H1 (cell line): ENCODE results near the gene ARHGAP22. TPM values are rescaled to one million over a fixed set of nuclear protein-coding genes. Genes with fewer than 3 reads are reported as not detected.

Experiments
- CREB1 ChIP-seq: IDR thresholded peaks from 2 replicates; pipeline ENCODE4 v1.6.1; 2012; ENCODE audit warnings: inconsistent platforms
- polyA plus RNA-seq, 7 experiments: library from polyadenylated mRNA; depleted of rRNA in 3 of 7; stranded (reverse) in 5 of 7; unstranded in 2 of 7; fragments of >200 nt in 5 of 7; fragments of 200-250 nt in 2 of 7; gene quantifications; 1 replicate in 5 of 7; 2 replicates in 1 of 7; 4 replicates in 1 of 7; pipeline versions ENCODE4 v1.2.1 to v1.2.3, GENCODE V29; 2011 to 2013; ENCODE audit warnings: missing spikeins in 2 of 7, mixed read lengths in 2 of 7
- total RNA-seq: library from RNA; stranded (reverse); fragmentation: NEBNext Ultra II Directional; extraction: Animal tissue kit (Norgen Biotek cat#: 25700); gene quantifications from 2 replicates; pipeline ENCODE4 v1.2.1, GENCODE V29; 2021
- TF ChIP-seq, protein P1 (sequence below): fragments of 300-600 bp; sonication (generic); IDR thresholded peaks from 2 replicates; pipeline ENCODE4 v1.7.1; 2012; ENCODE audit warnings: low read length, moderate library complexity, mild to moderate bottlenecking, inconsistent platforms; ENCODE audit not compliant: insufficient replicate concordance

Gene ARHGAP22
- total and polyA plus RNA-seq, 2 of the 8 experiments (the other 6 are each of a cell fraction or from before 2014, with no cell fraction given): 3.6 to 11.2 TPM

DNA sequence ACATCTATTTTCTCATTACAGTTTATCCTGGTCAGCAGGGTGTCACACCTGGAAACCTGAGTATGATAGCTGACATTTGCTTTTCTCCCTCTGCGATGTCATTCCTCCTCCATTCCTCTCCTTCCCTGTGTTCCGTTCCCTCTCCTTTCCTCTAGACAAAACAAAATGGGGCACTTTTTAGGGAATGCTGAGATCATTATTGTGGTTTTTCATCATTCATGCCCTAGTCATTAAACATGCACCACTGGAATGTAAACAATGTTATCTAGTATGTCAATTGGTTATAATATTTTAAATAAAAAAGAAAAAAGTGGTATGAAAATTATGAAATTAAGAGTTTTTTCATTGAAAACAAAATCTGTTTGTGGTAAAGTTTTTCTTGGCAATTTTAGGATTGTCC, 165.8 kb downstream of the ARHGAP22 start (continued):
- TF ChIP-seq, protein P1, sequence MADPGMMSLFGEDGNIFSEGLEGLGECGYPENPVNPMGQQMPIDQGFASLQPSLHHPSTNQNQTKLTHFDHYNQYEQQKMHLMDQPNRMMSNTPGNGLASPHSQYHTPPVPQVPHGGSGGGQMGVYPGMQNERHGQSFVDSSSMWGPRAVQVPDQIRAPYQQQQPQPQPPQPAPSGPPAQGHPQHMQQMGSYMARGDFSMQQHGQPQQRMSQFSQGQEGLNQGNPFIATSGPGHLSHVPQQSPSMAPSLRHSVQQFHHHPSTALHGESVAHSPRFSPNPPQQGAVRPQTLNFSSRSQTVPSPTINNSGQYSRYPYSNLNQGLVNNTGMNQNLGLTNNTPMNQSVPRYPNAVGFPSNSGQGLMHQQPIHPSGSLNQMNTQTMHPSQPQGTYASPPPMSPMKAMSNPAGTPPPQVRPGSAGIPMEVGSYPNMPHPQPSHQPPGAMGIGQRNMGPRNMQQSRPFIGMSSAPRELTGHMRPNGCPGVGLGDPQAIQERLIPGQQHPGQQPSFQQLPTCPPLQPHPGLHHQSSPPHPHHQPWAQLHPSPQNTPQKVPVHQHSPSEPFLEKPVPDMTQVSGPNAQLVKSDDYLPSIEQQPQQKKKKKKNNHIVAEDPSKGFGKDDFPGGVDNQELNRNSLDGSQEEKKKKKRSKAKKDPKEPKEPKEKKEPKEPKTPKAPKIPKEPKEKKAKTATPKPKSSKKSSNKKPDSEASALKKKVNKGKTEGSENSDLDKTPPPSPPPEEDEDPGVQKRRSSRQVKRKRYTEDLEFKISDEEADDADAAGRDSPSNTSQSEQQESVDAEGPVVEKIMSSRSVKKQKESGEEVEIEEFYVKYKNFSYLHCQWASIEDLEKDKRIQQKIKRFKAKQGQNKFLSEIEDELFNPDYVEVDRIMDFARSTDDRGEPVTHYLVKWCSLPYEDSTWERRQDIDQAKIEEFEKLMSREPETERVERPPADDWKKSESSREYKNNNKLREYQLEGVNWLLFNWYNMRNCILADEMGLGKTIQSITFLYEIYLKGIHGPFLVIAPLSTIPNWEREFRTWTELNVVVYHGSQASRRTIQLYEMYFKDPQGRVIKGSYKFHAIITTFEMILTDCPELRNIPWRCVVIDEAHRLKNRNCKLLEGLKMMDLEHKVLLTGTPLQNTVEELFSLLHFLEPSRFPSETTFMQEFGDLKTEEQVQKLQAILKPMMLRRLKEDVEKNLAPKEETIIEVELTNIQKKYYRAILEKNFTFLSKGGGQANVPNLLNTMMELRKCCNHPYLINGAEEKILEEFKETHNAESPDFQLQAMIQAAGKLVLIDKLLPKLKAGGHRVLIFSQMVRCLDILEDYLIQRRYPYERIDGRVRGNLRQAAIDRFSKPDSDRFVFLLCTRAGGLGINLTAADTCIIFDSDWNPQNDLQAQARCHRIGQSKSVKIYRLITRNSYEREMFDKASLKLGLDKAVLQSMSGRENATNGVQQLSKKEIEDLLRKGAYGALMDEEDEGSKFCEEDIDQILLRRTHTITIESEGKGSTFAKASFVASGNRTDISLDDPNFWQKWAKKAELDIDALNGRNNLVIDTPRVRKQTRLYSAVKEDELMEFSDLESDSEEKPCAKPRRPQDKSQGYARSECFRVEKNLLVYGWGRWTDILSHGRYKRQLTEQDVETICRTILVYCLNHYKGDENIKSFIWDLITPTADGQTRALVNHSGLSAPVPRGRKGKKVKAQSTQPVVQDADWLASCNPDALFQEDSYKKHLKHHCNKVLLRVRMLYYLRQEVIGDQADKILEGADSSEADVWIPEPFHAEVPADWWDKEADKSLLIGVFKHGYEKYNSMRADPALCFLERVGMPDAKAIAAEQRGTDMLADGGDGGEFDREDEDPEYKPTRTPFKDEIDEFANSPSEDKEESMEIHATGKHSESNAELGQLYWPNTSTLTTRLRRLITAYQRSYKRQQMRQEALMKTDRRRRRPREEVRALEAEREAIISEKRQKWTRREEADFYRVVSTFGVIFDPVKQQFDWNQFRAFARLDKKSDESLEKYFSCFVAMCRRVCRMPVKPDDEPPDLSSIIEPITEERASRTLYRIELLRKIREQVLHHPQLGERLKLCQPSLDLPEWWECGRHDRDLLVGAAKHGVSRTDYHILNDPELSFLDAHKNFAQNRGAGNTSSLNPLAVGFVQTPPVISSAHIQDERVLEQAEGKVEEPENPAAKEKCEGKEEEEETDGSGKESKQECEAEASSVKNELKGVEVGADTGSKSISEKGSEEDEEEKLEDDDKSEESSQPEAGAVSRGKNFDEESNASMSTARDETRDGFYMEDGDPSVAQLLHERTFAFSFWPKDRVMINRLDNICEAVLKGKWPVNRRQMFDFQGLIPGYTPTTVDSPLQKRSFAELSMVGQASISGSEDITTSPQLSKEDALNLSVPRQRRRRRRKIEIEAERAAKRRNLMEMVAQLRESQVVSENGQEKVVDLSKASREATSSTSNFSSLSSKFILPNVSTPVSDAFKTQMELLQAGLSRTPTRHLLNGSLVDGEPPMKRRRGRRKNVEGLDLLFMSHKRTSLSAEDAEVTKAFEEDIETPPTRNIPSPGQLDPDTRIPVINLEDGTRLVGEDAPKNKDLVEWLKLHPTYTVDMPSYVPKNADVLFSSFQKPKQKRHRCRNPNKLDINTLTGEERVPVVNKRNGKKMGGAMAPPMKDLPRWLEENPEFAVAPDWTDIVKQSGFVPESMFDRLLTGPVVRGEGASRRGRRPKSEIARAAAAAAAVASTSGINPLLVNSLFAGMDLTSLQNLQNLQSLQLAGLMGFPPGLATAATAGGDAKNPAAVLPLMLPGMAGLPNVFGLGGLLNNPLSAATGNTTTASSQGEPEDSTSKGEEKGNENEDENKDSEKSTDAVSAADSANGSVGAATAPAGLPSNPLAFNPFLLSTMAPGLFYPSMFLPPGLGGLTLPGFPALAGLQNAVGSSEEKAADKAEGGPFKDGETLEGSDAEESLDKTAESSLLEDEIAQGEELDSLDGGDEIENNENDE: no peak
- TF ChIP-seq CREB1: no peak
- TF ChIP-seq, all 59 proteins: peak for 0
